HL-60/S4 treated with phorbol 12-myristate 13-acetate at 8.2 ng/mL for 4 days and 3 days (cell line): ENCODE data around the gene FGD4.

Experiments used
- in situ Hi-C: fragments of 300-500 bp; cut with MboI; formaldehyde crosslinking; loops from 2 replicates; pipeline ENCODE4 v1.15.0; 2022; ENCODE audit warnings: low sequenced_read_pairs

The FGD4 gene

DNA sequence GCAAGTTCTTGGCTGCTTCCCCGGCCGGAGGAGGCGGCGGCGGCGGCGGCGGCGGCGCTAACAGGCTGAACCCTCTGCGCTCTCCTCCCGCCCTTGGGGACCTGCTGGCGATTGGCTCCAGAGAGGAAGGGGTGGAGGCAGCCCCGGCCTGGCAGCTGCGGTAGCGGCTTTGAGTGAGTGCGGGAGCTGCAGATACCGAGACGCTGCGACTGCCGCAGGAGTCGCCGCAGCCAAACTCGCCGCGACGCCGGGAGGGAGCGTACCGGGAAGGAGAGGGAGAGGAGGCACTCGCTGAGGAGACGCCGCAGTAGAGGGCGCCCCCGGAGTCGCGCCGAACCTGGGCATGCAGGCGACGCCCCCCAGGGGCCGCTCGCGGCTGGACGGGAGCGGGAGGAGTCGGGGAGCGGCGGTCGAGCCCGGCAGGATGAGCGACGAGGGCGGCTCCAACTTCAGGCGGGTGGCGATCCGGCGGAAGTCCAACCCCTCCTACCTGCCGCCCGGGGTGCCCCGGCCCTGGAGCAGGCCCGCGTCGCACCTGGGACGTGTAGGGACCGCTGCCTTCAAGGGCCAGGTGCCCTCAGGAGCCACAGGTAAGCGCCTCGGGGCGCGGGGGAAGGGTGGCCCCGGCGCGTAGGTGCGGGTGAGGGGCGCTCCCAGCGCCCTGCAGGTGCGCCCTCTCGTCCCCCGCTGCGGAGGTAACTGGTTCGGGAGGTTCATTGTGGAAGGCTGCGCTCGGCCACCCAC, at the start of gene FGD4:
Gene FGD4 (plus strand): TSS at position 189 of the 744 bp plus-strand sequence.
- in situ Hi-C loops, result no loop called here

DNA sequence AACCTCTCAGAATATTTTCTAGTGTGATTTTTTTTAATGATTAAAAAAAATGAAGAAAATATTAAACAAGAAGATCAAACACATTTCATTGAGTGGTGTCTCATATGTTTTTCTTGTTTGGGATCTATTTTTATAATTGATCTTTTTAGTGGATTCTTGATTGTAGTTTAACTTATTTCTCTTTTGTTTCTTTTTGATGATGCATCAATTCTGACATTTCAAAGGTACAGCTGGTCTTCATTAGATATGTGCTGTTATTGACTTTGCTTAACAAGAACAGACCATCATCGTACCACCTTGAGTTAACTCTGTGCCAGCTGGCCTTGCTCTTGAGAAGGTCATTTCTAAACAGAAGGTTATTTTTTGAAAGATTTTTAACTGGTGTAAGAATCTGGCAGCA, 45.8 kb upstream of the FGD4 start:
- in situ Hi-C loops, result loop anchor here (25.0 kb wide), 1 partner anchor 334 kb away; the partner anchor contains the start of gene DNM1L

DNA sequence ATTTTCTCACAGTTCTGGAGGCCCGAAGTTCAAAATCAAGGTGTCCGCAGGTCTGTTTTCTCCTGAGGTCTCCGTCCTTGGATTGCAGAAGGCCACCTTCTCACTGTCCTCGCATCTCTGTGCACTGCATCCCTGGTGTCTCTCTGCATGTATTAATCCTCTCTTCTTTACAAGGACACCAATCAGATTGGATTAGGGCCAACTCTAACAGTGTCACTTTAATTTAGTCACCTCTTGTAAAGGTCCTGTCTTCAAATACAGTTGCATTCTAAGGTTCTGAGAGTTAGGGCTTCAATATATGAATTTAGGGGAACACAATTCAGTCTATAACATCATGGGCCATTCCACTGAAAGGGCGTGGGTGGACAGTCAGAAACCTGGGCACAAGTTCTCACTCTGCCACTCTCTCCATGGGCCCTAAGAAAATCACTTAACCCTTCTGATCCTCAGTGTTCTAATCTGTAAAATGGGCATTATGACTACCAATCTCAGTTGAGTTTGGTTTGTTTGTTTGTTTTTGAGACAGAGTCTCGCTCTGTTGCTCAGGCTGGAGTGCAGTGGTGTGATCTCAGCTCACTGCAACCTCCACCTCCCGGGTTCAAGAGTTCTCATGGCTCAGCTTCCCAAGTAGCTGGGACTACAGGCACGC, 41.6 kb upstream of the FGD4 start:
- in situ Hi-C loops, result loop anchor here (25.0 kb wide), 1 partner anchor 330 kb away; the partner anchor contains the start of gene DNM1L

DNA sequence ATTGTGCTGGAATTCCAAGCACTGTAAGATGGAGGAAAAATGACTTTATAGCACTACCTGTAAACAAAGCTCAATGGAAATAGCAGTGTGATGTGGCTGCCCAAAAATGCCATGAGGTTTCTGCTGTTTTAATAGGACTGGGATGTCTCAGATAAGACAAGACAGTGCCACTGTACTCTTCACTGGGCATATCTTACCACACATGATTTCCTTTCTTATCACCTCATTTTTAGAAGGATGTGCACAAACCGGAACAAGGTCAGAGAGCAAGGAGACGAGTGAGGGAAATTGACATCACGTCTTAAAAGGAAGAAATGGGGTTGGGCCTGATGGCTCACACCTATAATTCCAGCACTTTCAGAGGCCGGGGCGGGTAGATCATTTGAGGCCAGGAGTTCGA, 38.4 kb upstream of the FGD4 start:
- in situ Hi-C loops, result loop anchor here (25.0 kb wide), 1 partner anchor 326 kb away; the partner anchor contains the start of gene DNM1L

DNA sequence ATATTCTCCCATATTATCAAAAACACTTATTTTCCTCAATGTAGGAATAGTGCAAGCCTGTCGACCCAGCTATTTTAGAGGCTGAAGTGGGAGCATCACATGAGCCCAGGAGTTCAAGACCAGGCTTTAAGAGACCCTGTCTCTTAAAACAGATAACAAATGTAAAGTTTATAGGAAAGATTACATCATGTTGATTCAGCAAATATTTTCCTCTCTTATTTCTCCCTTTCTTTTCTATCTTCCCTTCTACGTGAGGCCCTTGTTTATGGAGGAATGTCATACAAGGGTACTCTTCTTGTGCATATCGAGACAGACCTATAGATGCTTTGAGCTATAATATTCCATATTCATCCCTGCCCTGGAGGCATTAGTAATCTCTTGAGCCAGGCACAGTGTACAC, 36.5 kb upstream of the FGD4 start:
- in situ Hi-C loops, result loop anchor here (25.0 kb wide), 1 partner anchor 324 kb away; the partner anchor contains the start of gene DNM1L

DNA sequence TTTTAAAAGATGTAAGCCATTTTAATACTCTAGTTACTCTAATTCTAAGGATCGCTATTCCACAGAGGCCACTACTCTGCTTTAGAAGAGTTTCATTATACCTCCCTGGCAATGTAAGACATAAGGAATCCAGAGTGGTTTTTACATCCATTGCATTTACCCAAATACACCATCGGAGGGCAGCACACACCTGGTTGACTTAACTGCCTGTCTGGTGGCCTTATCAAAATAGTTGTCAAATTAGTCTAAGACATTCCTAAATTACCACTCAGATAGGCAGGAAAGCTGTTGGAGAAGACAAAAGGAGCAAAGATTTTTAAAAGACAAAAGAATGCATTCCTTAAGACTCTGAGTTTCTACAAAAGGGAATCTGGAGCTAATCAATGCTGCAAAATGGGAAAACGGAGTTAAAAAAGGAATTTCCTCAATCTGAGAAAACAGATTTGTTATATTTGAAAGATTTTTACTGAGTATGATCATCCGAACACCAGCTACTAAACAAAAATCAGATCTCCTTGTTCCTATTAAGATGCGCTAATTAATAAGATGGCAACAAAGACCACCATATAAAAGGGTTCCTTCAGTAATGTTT, 33.8 kb upstream of the FGD4 start:
- in situ Hi-C loops, result loop anchor here (25.0 kb wide), 1 partner anchor 322 kb away; the partner anchor contains the start of gene DNM1L

DNA sequence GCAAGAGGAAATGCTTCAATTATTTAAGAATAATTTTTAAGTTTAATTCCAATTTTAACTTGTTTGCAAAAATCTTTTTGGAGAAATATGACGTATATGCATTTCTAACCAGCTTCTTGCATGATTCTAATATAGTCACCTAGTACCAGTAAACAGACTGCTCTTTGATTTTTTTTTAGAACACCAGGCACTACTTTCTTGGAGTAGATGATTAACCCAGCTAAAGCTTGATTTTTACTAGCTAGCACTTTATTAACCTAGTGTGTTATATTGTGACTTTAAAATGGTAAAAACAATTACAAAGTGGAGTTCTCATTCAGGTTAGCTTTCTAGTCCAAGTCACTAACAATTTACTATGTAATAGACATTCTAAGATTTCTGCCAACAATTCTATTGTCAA, 32.6 kb upstream of the FGD4 start:
- in situ Hi-C loops, result loop anchor here (25.0 kb wide), 1 partner anchor 321 kb away; the partner anchor contains the start of gene DNM1L

DNA sequence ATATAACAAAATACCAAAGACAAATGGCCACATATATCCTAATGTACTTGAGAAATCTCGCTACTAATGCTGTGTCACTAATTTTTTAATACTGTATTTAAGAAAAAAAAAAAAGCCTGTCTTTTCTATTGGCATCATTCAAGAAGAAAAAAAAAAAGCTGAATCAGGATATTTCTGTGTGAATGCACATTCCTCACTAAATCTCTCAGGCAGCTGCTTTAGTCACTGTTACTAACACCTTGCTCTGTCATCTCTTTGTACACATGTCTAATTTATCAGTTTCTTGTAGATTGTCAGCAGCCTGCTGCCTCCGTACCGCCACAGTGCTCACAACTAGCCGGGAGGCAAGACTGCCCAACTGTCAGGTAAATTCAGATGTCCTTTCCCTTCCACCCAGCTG, 32.0 kb upstream of the FGD4 start:
- in situ Hi-C loops, result loop anchor here (25.0 kb wide), 1 partner anchor 320 kb away; the partner anchor contains the start of gene DNM1L

DNA sequence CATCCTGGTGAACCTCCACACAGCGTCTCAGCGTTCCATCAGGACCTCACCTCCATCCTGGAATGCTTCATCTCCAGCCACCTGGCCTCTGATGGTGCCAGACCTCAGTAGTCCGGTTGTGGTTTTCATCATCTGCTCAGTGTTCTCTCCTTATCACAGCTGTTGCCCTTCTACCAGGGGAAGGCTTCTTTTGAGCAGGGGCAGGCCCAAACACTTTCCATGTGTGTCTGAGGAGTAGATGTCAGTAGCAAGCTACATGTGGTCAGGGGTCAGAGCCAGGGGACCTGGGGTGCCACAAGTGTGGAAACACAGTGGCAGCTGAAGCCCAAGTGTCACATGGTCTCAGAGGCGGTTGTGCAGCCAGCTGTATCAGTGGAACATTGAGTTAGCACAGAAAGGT, 30.2 kb upstream of the FGD4 start:
- in situ Hi-C loops, result loop anchor here (25.0 kb wide), 1 partner anchor 318 kb away; the partner anchor contains the start of gene DNM1L

DNA sequence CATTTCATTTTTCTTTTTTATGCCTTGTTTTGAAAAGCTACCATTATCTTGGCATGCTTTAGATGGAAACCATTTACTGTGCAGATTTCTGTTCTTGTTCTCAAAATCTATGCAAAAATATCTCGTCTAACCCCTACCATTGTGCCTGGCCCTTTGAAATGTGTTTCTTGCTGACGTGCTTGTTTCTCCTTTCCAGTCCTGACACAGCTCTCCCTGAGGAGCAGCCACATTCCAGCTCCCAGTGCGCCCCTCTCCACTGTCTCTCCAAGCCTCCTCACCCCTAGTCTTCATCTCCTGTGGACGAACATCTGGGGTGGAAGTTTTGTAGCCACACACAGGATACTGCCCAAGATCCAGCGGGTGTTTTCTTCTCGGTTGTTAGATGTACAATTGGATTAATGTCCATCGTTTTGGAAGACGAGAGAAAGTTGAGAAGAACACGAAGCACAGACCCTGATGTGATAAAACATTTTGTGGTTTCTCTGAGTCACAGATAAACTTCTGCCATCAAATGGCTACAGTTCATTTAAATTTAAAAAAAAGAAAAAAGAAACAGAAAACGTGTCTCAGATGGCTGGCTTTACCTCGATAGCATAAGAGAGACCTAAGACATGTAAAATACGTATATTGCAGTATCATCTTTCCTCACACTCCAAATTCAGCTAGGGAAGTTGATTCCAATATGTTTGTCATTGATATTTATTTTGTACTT, 21.9 kb upstream of the FGD4 start:
- in situ Hi-C loops, result no loop called here

DNA sequence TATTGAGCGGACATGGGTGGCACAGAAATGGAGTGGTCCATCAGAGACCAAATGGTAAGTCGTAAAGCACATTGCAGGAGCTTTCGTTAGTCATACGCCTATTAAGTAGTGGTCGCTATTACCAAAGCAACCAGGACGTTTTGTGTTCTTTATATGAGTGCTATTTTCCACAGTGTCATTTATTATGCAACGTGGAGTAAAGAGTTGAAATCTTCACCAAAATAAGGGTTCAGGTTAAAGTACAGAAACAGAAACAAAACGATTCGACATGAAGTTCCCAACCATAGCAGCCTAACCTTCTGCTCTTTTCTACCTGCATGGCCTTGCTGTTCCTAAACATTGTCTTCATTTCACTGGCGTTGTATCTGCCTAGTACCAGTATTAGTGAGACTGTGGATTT, 20.1 kb upstream of the FGD4 start:
- in situ Hi-C loops, result no loop called here

DNA sequence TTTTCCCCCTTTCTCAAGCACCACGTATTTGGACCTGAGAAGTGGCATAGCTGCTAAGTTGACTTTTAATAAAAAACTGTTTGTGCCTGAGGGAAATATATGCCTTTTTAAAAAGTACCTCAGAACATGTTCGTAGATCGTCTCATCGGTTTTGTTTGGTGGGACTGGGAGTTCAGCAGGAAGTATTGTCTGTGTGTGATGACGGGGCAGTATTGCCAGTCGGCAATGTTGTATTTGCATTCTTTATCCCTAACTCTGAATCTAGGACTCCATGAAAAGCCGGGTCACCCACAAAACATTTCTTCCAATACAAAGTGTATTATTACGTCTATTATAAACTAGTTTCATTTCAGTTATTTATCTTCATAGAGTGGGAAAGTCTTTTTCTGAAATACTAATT, 19.7 kb upstream of the FGD4 start:
- in situ Hi-C loops, result no loop called here

DNA sequence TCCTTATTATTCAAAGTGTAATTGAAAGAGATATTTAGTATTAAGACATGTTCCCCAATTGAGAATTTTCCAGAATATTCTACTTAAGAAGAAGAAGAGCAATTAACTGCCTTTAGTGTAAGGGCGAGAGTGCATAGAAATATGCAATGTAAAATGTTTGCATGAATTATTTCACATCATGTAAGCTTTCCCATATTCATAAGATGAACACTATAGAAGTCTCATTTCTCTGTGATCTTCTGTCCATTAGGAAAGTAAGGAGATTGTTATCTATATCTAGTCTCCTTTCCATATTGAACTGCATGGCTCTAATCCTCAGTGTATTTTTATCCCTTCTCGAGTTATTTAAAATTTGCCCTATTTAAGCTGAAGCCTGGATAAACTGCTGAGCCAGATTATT, 17.1 kb upstream of the FGD4 start:
- in situ Hi-C loops, result no loop called here

DNA sequence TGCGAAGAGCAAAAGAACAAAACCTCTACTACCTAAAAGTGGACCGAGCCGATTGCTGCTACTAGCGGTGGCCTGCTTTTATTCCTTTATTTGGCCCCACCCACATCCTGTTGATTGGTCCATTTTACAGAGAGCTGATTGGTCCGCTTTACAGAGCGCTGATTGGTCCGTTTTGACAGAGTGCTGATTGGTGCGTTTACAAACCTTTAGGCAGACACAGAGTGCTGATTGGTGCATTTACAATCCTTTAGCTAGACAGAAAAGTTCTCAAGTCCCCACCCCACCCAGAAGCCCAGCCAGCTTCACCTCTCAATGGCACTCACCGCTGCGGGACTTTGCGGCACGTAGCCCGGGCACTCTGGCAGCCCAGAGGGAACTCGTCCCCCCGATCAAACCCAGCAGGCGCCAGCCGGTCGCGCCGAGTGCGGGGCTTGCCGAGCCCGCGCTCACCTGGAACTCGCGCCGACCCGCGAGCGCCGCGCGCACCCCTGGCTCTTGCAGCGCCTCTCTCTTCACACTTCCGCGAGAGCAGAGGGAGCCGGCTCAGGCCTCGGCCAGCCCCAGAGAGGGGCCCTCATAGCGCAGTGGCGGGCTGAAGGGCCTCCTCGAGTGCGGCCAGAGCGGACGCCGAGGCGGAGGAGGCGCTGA, 8.7 kb upstream of the FGD4 start:
- in situ Hi-C loops, result no loop called here

DNA sequence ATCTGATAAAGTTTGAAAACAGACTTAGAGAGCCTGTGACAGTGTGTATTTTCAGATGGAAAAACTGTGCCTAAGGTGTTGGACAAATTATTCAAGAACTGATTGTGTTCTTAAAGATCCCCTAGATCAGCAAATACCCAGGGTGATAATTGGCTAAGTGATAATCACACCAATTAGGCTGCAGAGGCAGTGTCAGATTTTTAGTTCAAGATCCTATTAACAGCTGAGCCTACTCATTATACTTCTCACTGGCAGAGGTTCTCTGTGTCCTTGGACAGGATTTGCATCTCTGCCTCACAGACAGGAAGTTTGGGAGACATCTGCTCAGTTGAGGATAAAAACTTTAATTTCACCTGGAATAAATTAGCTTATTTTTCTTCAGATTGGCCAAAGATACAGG, 4.3 kb upstream of the FGD4 start:
- in situ Hi-C loops, result no loop called here

DNA sequence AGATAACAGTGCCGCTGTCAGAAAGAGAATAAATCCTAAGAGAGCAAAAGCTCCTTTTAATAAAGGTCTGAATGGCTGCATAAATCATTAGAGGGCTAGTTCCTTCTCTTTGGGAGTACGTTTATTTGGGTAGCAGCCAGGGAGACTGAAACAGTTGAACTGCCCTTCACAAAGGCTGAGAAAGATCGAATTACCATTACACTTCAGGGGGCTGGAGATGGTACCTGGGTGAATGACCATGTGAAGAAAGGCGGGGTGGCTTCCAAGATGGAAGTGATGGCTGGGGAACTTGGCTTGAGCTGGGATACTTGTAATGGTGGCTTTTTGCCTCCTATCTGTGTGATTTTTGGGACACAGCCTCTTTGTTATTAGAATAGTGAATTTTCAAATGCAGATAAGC, 1.7 kb upstream of the FGD4 start:
- in situ Hi-C loops, result no loop called here

DNA sequence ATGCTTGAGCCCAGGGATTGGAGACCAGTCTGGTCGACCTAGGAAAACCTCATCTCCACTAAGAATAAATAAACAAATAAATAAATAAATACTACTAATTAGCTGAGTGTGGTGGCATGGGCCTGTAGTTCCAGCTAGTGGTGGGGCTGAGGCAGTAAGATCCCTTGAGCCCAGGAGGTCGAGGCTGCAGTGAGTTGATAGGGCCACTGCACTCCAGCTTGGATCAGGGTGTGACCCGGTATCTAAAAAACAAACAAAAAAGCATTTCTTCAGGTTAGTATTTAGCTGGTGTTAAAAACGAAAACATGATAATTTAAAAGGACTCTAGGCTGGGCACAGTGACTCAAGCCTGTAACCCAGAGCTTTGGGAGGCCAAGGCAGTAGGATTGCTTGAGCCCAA, 1.2 kb upstream of the FGD4 start:
- in situ Hi-C loops, result no loop called here

DNA sequence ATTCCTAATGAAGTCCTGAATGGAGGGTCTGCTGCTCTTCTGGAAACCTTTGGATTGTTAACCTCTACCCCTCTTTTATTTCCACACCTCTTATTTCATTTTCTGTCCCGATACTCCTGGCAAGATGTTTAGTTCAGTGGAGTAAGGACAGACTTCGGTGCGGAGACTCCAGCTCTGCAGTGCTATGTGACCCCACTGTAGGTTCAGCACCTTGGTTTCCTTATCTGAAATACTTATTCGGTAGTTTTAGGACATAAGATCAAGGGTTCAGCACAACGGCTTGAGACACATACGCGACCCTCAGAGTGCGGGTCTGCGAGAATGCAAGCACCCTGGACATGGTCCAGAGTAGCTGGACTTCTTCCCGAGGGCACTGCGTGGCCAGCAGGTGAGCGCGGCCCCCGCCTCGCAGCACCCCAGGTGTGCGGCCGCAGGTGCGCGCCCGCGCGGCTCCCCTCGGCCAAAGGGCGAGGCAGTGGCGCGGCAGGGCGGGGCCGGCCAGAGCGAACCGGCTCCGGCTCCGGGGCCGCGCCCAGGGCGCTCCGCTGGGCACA, 465 bp upstream of the FGD4 start:
- in situ Hi-C loops, result no loop called here

DNA sequence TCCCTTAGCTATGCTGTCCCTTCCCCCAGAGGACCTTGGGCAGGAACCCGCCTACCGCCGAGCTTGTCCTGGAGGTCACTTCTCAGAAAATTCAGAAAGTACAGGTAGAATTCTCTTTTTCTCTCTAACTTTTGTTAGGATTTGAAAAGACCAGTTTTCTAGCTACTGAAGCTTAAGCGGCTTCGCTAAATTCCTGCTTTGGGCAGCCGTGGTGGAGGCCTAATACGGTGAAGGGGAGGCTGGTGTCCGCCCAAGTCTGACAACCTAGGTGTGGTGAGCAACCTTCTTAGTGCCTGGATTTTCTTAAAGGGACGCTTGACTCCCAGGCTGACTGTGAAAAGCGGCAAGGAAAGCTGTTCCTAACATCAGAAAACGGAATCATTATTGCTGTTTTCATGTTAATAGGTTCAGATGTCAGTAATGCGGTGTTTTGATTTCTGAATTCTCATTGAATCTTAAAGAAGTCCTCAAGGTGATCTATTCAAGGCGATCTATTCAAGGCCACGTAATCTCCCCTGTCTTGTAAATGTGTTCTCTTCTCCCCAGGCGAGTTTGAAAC, 835 bp downstream of the FGD4 start:
- in situ Hi-C loops, result no loop called here

DNA sequence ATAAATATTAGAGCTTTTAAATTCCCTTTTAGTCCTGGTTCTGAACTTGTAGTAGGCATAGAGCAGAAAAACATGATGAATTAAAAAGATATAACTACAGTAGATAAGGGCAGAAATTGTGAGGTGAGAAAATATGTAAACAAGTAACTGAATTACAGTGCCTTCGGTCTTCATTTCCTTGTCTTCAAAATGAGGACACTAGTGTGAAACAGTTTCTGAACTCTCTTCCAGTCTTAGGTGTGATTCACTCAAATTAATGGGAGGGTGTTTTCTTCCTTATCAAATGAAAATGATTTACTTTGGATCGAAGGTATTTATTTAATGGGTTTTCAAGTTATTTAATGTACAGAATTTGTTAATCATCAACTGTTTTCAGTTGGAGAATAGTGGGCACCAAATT, 1.5 kb downstream of the FGD4 start:
- in situ Hi-C loops, result no loop called here
